ENCODE data around the gene GPAM.

The GPAM gene

GRCh38 chr10:112182784-112183328 lies 709 bp downstream of the GPAM start:
- Histone ChIP-seq H3K27me3 (ENCODE audit: insufficient read depth, low read depth) (no peaks in the 10 kb centered on the region), H2AFZ (ENCODE audit: low read depth) (peak overlapping the region; percentile 89), H3K4me3 (IDR thresholded peaks at IDR 0.05; ENCODE audit: insufficient read depth, low read depth, low read length) (no peak overlapping the region), H3K4me2 (peak overlapping the region; percentile 71), H3K9ac (peak overlapping the region; percentile 56; the same call in 1 of the 2 replicates), H3K4me1 (ENCODE audit: low read depth, poor library complexity, severe bottlenecking) (peaks cover 17% of the 10 kb centered on the region), H4K20me1 (ENCODE audit: insufficient read depth) (no peaks in the 10 kb centered on the region), H3K27ac (no peak overlapping the region; the same call in 1 of the 2 replicates), H3K36me3 (ENCODE audit: insufficient read depth) (no peaks in the 10 kb centered on the region), H3K79me2 (ENCODE audit: insufficient read depth, low read depth) (no peaks in the 10 kb centered on the region)
- TF ChIP-seq, protein P1, sequence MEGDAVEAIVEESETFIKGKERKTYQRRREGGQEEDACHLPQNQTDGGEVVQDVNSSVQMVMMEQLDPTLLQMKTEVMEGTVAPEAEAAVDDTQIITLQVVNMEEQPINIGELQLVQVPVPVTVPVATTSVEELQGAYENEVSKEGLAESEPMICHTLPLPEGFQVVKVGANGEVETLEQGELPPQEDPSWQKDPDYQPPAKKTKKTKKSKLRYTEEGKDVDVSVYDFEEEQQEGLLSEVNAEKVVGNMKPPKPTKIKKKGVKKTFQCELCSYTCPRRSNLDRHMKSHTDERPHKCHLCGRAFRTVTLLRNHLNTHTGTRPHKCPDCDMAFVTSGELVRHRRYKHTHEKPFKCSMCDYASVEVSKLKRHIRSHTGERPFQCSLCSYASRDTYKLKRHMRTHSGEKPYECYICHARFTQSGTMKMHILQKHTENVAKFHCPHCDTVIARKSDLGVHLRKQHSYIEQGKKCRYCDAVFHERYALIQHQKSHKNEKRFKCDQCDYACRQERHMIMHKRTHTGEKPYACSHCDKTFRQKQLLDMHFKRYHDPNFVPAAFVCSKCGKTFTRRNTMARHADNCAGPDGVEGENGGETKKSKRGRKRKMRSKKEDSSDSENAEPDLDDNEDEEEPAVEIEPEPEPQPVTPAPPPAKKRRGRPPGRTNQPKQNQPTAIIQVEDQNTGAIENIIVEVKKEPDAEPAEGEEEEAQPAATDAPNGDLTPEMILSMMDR (conservative IDR thresholded peaks at IDR 0.05; ENCODE audit: low read depth, low read length), result no peak

DNA sequence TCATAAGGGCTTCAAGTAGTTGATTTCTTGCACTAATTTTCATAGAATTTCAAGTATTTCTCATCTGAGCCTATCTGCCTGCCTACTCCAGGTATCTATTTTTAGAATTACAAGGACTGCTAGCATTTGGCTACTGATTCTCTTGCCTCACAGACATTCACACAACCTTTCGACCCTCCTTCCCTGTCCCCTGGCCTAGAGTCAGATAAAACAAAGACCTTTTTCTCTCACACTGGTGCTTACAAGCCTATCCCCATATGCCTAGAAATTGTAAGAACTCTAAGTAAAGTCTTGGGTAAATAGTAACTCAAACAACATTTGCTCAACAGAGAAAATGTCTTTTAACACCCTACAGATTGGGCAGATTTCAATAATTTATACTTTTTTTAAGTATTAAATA lies 6.3 kb downstream of the GPAM start:
- Histone ChIP-seq H3K4me1 (ENCODE audit: low read depth, poor library complexity, severe bottlenecking) (peaks cover 2% of the 10 kb centered on the region), H4K20me1 (ENCODE audit: insufficient read depth) (no peaks in the 10 kb centered on the region), H3K27me3 (ENCODE audit: insufficient read depth, low read depth) (no peaks in the 10 kb centered on the region), H3K79me2 (ENCODE audit: insufficient read depth, low read depth) (no peaks in the 10 kb centered on the region), H3K27ac (no peak overlapping the region), H3K4me2 (no peak overlapping the region), H3K4me3 (IDR thresholded peaks at IDR 0.05; ENCODE audit: insufficient read depth, low read depth, low read length) (no peak overlapping the region), H2AFZ (ENCODE audit: low read depth) (no peak overlapping the region), H3K9ac (no peak overlapping the region), H3K36me3 (ENCODE audit: insufficient read depth) (no peaks in the 10 kb centered on the region)
- TF ChIP-seq, protein P1 (conservative IDR thresholded peaks at IDR 0.05; ENCODE audit: low read depth, low read length), result no peak

DNA sequence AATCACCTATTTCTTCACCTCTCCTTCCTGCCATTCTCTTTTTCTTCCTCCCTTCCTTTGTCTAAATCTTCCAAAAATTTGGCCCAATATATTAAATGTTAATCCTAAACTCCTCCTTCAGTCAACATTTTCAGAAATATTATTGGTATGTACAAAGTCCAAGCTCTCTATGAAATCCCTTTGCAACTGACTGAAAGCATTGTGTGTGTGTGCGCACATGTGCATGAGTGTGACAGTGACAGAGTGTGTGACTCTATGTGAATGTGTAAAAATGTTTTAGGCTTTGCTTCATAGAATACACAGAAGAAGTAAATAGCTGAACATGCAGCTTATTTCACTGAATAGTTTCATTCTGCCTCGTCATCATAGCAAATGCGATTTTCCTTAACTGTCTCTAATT lies 7.0 kb downstream of the GPAM start:
- H3K27me3 ChIP-seq (ENCODE audit: insufficient read depth, low read depth), result no peaks in the 10 kb centered on the region
- no peak overlapping the region for H3K27ac ChIP-seq
- TF ChIP-seq, protein P1 (conservative IDR thresholded peaks at IDR 0.05; ENCODE audit: low read depth, low read length), result no peak
- H3K9ac ChIP-seq, result no peak overlapping the region
- no peaks in the 10 kb centered on the region for H3K4me1 ChIP-seq (ENCODE audit: low read depth, poor library complexity, severe bottlenecking)
- H3K36me3 ChIP-seq (ENCODE audit: insufficient read depth), result no peaks in the 10 kb centered on the region
- H2AFZ ChIP-seq (ENCODE audit: low read depth), result no peak overlapping the region
- no peak overlapping the region for H3K4me2 ChIP-seq
- no peaks in the 10 kb centered on the region for H3K79me2 ChIP-seq (ENCODE audit: insufficient read depth, low read depth)
- no peak overlapping the region for H3K4me3 ChIP-seq (IDR thresholded peaks at IDR 0.05; ENCODE audit: insufficient read depth, low read depth, low read length)
- H4K20me1 ChIP-seq (ENCODE audit: insufficient read depth), result no peaks in the 10 kb centered on the region

GRCh38 chr10:112175409-112175808 lies 8.2 kb downstream of the GPAM start:
- Histone ChIP-seq H3K79me2 (ENCODE audit: insufficient read depth, low read depth) (no peaks in the 10 kb centered on the region), H3K9ac (no peak overlapping the region), H3K27me3 (ENCODE audit: insufficient read depth, low read depth) (no peaks in the 10 kb centered on the region), H3K4me2 (no peak overlapping the region), H2AFZ (ENCODE audit: low read depth) (no peak overlapping the region), H3K4me1 (ENCODE audit: low read depth, poor library complexity, severe bottlenecking) (no peaks in the 10 kb centered on the region), H3K4me3 (IDR thresholded peaks at IDR 0.05; ENCODE audit: insufficient read depth, low read depth, low read length) (no peak overlapping the region), H4K20me1 (ENCODE audit: insufficient read depth) (no peaks in the 10 kb centered on the region), H3K27ac (no peak overlapping the region), H3K36me3 (ENCODE audit: insufficient read depth) (no peaks in the 10 kb centered on the region)
- TF ChIP-seq, protein P1 (conservative IDR thresholded peaks at IDR 0.05; ENCODE audit: low read depth, low read length), result no peak

Measured in KMS-11 (cell line).